Activated gamma-delta T cell treated with anti-CD3 and anti-CD28 coated beads, Interleukin-2, amount 50 U/mL, for 16 hours (primary cell): Measurements from ENCODE around the gene GFI1B.
"Not testable (repeated sequence)": the region's sequence is repeated elsewhere in the genome, so short reads cannot be mapped to it uniquely, and the experiment has no call there.

Experiments used
- DNase-seq: peaks from one replicate; pipeline ENCODE4 v3.0.0-alpha.2; 2020; ENCODE audit warnings: low read depth

GFI1B gene

GRCh38 chr9:132991351-132992300, 13.1 kb downstream of the GFI1B start:
- no peak for DNase-seq

- DNase-seq, result no peak
Observed at GRCh38 chr9:132993511-132993939, 15.0 kb downstream of the GFI1B start.

- no peak for DNase-seq
Observed at GRCh38 chr9:132994410-132995120, 16.1 kb downstream of the GFI1B start.

GRCh38 chr9:132995121-132995420, 16.6 kb downstream of the GFI1B start:
- no peak for DNase-seq

- no peak for DNase-seq
Observed at GRCh38 chr9:132995879-132996278, 17.4 kb downstream of the GFI1B start.

GRCh38 chr9:132996526-132996925, 18.0 kb downstream of the GFI1B start:
- DNase-seq, result no peak

GRCh38 chr9:132997591-132997990, 19.1 kb downstream of the GFI1B start:
- DNase-seq, result no peak

GRCh38 chr9:132998221-132998620, 19.7 kb downstream of the GFI1B start:
- not testable (repeated sequence) for DNase-seq

- DNase-seq, result no peak
Observed at GRCh38 chr9:132998831-132999635, 20.5 kb downstream of the GFI1B start.

GRCh38 chr9:133002147-133003070, 23.9 kb downstream of the GFI1B start:
- DNase-seq, result no peak

GRCh38 chr9:133003071-133003461, 24.6 kb downstream of the GFI1B start:
- DNase-seq, result no peak

GRCh38 chr9:133003671-133004090, 25.2 kb downstream of the GFI1B start:
- DNase-seq, result no peak

GRCh38 chr9:133004091-133004998, 25.9 kb downstream of the GFI1B start:
- no peak for DNase-seq

- DNase-seq, result no peak
Observed at GRCh38 chr9:133004999-133005760, 26.7 kb downstream of the GFI1B start.

- no peak for DNase-seq
Observed at GRCh38 chr9:133005957-133006356, 27.5 kb downstream of the GFI1B start.

- DNase-seq, result no peak
Observed at GRCh38 chr9:133006731-133007352, 28.3 kb downstream of the GFI1B start.

- DNase-seq, result no peak
Observed at GRCh38 chr9:133008406-133008805, 29.9 kb downstream of the GFI1B start.

GRCh38 chr9:133008824-133009223, 30.3 kb downstream of the GFI1B start:
- DNase-seq, result no peak
